Endodermal cell (in vitro differentiated cells): ENCODE measurements around the gene PARVB. TPM values are rescaled to one million over a fixed set of nuclear protein-coding genes. Genes with fewer than 3 reads are reported as not detected.
A peak's percentile ranks its signal among the peaks of the same experiment; 100 is the strongest.

Source experiments
- DNase-seq: peaks from one replicate; pipeline ENCODE4 v3.0.0-alpha.2; 2017
- H3K27ac ChIP-seq: 2 replicates; pipeline ENCODE4 v1.5.1; 2013; ENCODE audit warnings: mild to moderate bottlenecking, low read depth, low read length, moderate library complexity
- H3K27me3 ChIP-seq: 2 replicates; pipeline ENCODE4 v1.6.1; 2013; ENCODE audit warnings: mild to moderate bottlenecking, low read length, moderate library complexity; ENCODE audit not compliant: insufficient read depth, control insufficient read depth, poor library complexity, severe bottlenecking
- H3K36me3 ChIP-seq: 2 replicates; pipeline ENCODE4 v1.7.0; 2013; ENCODE audit warnings: mild to moderate bottlenecking, low read length, moderate library complexity; ENCODE audit not compliant: control insufficient read depth, insufficient read depth
- H3K4me1 ChIP-seq: one replicate; pipeline ENCODE4 v1.7.0; 2013; ENCODE audit warnings: low read length; ENCODE audit not compliant: control insufficient read depth, insufficient read depth
- H3K4me3 ChIP-seq: 2 replicates; pipeline ENCODE4 v1.5.1; 2013; ENCODE audit warnings: mild to moderate bottlenecking, low read length, moderate library complexity
- H3K9ac ChIP-seq: 2 replicates; pipeline ENCODE4 v1.6.1; 2013; ENCODE audit warnings: mild to moderate bottlenecking, low read length, moderate library complexity; ENCODE audit not compliant: poor library complexity, severe bottlenecking; ENCODE audit errors: extremely low read depth
- H3K9me3 ChIP-seq: 2 replicates; pipeline ENCODE4 v1.6.1; 2013; ENCODE audit warnings: mild to moderate bottlenecking, low read length, moderate library complexity; ENCODE audit not compliant: control insufficient read depth
- H3K27ac Mint-ChIP-seq: 2 replicates; pipeline ENCODE4 v1.8.0; 2020; ENCODE audit warnings: mixed read lengths
- H3K27me3 Mint-ChIP-seq: 2 replicates; pipeline ENCODE4 v1.8.0; 2021; ENCODE audit warnings: mild to moderate bottlenecking, mixed read lengths; ENCODE audit not compliant: insufficient read depth
- H3K36me3 Mint-ChIP-seq: 2 replicates; pipeline ENCODE4 v1.8.0; 2020; ENCODE audit warnings: low read depth, mixed read lengths
- H3K4me1 Mint-ChIP-seq: 2 replicates; pipeline ENCODE4 v1.8.0; 2020; ENCODE audit warnings: mixed read lengths
- H3K4me3 Mint-ChIP-seq: 2 replicates; pipeline ENCODE4 v1.8.0; 2020; ENCODE audit warnings: mild to moderate bottlenecking, moderate library complexity, mixed read lengths
- H3K9me3 Mint-ChIP-seq: 2 replicates; pipeline ENCODE4 v1.8.0; 2020; ENCODE audit warnings: mild to moderate bottlenecking, mixed read lengths
- CTCF ChIP-seq: fragments of 200-600 bp; sonication (generic); conservative IDR thresholded peaks from 2 replicates; pipeline ENCODE4 v1.5.0; 2021; ENCODE audit warnings: antibody characterized with exemption, mild to moderate bottlenecking
- WGBS, 2 experiments: methylation state at CpG; one replicate each; pipeline versions ENCODE4 v1.1.5 to v1.1.7; 2013; ENCODE audit warnings: missing lambda C conversion rate in 2 of 2, mixed read lengths in 1 of 2; ENCODE audit not compliant: insufficient coverage in 1 of 2, insufficient read length in 1 of 2; 5-methylcytosine and 5-hydroxymethylcytosine counted together
- total RNA-seq, 2 donors: library from RNA; stranded (reverse); fragmentation: NEBNext Ultra II Directional in 1 of 2; extraction: Animal tissue kit (Norgen Biotek cat#: 25700) in 1 of 2; gene quantifications; 2 replicates in 1 of 2; 3 replicates in 1 of 2; pipeline ENCODE4 v1.2.1, GENCODE V29; 2021

PARVB gene
- total RNA-seq, 2 donors from 2014 or later, result 29.6 to 32.3 TPM

- no peak for TF ChIP-seq CTCF
- no peaks in the 10 kb centered on the region for H3K27me3 Mint-ChIP-seq
- no peak overlapping the region for H3K4me3 Mint-ChIP-seq
- DNase-seq, result no peak
- no peaks in the 10 kb centered on the region for H3K27me3 ChIP-seq
- H3K4me1 Mint-ChIP-seq, result no peaks in the 10 kb centered on the region
- no peaks in the 10 kb centered on the region for H3K9me3 Mint-ChIP-seq
- peaks cover 4% of the 10 kb centered on the region for H3K36me3 Mint-ChIP-seq
- no peak overlapping the region for H3K27ac ChIP-seq
- H3K9ac ChIP-seq, result no peak overlapping the region
- no peaks in the 10 kb centered on the region for H3K36me3 ChIP-seq
- no peaks in the 10 kb centered on the region for H3K9me3 ChIP-seq
- no peak overlapping the region for H3K27ac Mint-ChIP-seq
- H3K4me3 ChIP-seq, result no peak overlapping the region
- 91 to 95% methylated on average over 12 to 15 of the region's 15 CpGs for WGBS, 2 experiments
- no peaks in the 10 kb centered on the region for H3K4me1 ChIP-seq
Observed at GRCh38 chr22:44089717-44090570, 65.8 kb downstream of the PARVB start.

GRCh38 chr22:44090571-44090905, 66.4 kb downstream of the PARVB start:
- no peaks in the 10 kb centered on the region for H3K27me3 Mint-ChIP-seq
- 89 to 98% methylated on average over 5 to 9 of the region's 9 CpGs for WGBS, 2 experiments

GRCh38 chr22:44091021-44091721, 67.1 kb downstream of the PARVB start:
- no peaks in the 10 kb centered on the region for H3K9me3 Mint-ChIP-seq
- H3K4me3 Mint-ChIP-seq, result no peak overlapping the region
- H3K36me3 Mint-ChIP-seq, result peaks cover 4% of the 10 kb centered on the region
- no peaks in the 10 kb centered on the region for H3K4me1 Mint-ChIP-seq
- peak overlapping the region; percentile 2 for H3K27ac Mint-ChIP-seq
- H3K27me3 Mint-ChIP-seq, result no peaks in the 10 kb centered on the region
- H3K27me3 ChIP-seq, result no peaks in the 10 kb centered on the region
- H3K9ac ChIP-seq, result no peak overlapping the region
- no peak overlapping the region for H3K27ac ChIP-seq
- no peaks in the 10 kb centered on the region for H3K36me3 ChIP-seq
- no peak overlapping the region for H3K4me3 ChIP-seq
- DNase-seq, result no peak
- H3K9me3 ChIP-seq, result no peaks in the 10 kb centered on the region
- no peaks in the 10 kb centered on the region for H3K4me1 ChIP-seq
- 92% methylated on average over 8 to 14 of the region's 14 CpGs for WGBS, 2 experiments
- peak; percentile 59 for TF ChIP-seq CTCF

More at GRCh38 chr22:44090571-44090905, 66.4 kb downstream of the PARVB start:
- no peaks in the 10 kb centered on the region for H3K4me1 ChIP-seq
- TF ChIP-seq CTCF, result no peak
- no peaks in the 10 kb centered on the region for H3K27me3 ChIP-seq
- peak overlapping the region; percentile 2 for H3K27ac Mint-ChIP-seq
- no peaks in the 10 kb centered on the region for H3K36me3 ChIP-seq
- H3K9me3 ChIP-seq, result no peaks in the 10 kb centered on the region
- peaks cover 4% of the 10 kb centered on the region for H3K36me3 Mint-ChIP-seq
- no peak overlapping the region for H3K4me3 ChIP-seq
- no peaks in the 10 kb centered on the region for H3K9me3 Mint-ChIP-seq
- no peak overlapping the region for H3K9ac ChIP-seq
- H3K4me3 Mint-ChIP-seq, result no peak overlapping the region
- no peak overlapping the region for H3K27ac ChIP-seq
- no peaks in the 10 kb centered on the region for H3K4me1 Mint-ChIP-seq
- no peak for DNase-seq
